ENCODE results near the gene LRR1.
"Not testable (repeated sequence)": the region's sequence is repeated elsewhere in the genome, so short reads cannot be mapped to it uniquely, and the experiment has no call there.

LRR1 gene

DNA sequence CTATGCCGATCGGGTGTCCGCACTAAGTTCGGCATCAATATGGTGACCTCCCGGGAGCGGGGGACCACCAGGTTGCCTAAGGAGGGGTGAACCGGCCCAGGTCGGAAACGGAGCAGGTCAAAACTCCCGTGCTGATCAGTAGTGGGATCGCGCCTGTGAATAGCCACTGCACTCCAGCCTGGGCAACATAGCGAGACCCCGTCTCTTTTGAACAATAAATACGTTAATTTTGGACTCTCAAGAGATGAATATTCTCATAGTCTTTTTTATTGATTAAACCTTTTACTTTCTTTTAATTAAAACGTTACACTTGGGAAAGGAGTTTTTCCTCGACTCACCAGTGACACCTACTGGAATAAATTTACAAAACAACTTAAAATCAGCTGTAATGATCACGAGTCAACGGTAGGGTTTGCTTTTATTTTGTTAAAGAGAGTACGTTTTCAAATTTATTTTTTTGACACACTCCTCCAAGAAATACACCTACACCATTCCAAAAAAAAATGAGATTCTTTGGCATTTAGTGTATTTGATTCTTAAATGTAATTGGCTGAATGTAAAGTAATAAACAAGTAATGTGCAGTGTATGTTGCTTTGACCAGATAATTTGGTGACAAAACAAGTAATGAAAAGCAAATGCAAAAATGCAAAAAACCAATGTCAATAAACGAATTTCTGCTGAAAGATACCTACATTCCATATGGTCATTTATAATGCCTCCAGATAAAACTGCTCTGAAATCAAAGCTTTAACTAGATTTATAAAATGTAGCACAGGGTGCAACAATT, 11.9 kb upstream of the LRR1 start:
- peak; percentile 31 for DNase-seq

DNA sequence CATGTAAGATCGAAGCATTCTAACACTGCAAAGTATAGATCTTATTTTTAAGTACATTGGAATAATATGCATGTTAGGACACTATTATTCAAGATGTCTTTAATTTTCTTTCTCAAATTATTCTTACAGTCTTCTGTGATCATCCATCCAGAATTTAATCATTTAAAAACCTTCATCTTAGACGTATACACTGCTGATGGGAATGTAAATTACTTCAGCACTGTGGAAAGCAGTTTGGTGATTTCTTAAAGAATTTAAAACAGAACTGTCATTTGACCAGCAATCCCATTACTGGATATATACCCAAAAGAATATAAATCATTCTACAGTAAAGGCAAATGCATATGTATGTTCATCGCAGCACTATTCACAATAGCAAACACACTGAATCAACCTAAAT, 9.4 kb upstream of the LRR1 start:
- DNase-seq, result no peak

DNA sequence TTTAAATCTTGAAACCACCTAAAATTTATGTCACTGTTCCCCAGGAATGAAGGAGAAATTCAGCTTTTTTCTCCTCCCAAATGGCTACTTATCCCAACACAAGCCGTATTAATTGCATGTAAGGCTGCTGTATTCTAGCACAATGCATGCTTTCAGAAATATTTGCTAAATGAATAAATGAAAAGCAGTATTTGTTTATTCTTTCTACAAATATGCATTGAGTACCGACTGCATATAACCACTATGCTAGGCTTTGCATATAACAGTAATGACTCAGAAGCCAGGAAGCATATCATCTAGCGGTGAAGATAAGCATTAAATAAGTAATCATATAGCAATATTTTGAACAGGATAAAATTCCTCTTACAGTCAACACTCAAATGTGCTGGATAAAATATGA, 5.7 kb upstream of the LRR1 start:
- no peak for DNase-seq

DNA sequence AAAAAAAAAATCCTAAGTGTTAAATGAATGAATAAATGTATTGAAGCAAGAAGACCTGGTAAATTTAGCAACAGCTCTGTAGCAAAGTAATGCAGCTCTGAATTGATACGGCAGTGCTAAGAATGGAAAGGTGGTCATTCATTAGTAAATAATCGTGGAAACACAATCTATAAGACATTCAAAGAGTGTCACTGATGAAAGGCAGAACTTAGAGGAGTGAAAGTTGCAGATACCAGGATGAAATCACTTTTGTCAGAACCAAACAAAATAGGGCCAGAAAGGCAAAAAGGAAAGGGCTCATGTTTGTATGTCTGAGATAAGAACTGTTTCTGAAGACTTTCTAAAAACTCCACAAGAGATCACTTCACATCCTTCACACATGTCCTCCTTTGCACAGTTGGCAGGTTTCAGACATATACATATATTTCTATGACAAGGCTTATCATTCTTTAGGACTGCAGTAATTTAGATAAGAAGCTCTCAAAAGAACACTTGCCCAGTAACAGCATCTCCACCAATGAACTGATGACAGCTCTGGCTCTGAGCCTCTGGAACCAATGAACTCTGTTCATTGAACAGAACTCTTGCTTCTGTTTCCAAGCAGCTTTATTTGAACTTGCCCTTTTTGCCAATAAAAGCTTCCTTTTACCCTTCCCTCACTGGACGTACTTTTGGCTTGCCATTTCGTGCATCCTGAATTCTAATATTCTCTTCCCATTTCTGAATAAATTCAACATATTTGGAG, 4.2 kb upstream of the LRR1 start:
- DNase-seq, result no peak

DNA sequence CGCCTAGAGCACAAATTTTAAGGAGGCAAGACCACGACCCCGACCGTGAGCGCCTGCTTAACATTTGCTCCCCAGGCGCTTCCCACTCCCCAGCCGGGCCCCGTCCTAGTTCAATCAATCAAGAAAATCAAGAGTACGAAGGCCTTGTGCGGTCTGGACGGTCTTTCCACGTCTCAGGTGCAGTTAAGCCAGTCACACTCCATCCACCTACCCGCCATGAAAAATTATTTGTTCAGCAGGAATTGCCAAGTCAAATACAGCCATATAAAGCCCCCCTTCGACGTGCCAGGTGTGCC, 603 bp upstream of the LRR1 start:
- no peak for DNase-seq

DNA sequence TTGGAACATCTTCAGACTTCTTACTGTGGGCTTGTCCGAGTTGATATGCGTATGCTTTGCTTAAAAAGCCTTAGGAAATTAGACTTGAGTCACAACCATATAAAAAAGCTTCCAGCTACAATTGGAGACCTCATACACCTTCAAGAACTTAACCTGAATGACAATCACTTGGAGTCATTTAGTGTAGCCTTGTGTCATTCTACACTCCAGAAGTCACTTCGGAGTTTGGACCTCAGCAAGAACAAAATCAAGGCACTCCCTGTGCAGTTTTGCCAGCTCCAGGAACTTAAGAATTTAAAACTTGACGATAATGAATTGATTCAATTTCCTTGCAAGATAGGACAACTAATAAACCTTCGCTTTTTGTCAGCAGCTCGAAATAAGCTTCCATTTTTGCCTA, 8.8 kb downstream of the LRR1 start:
- no peak for DNase-seq

DNA sequence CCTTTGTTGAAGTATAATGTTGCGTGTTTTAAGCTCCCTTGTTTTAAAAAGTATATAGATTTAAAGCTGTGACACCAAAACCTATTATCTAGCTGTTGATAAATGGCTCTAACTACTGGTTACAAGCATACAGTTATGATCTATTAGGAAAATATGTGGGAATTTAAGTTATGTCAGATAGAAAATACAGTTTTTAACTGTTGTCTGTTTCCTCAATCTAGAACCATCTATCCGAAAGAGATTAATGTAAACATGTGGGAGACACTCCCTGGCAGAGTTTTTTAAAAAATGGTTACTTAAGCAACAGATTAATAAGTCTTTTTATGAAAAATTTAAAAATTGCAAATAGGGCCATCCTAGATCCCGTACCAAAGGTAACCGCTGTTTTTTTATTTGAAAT, 13.5 kb downstream of the LRR1 start:
- no peak for DNase-seq

DNA sequence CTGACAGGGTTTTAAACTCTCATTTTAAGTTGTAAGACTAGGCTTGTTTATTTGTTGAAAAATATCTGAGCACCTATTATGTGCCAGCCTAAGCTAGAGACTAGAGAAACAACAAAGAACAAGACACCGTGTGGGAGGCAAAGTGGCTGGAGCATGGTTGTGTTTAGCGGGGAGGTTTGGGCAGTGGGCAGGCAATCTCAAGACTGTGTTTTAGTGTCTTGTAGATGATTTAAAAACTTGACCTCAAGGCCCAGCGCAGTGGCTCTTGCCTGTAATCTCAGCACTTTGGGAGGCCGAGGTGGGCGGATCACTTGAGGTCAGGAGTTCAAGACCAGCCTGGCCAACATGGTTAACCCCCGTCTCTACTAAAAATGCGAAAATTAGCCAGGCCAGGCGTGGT, 13.9 kb downstream of the LRR1 start:
- DNase-seq, result no peak

DNA sequence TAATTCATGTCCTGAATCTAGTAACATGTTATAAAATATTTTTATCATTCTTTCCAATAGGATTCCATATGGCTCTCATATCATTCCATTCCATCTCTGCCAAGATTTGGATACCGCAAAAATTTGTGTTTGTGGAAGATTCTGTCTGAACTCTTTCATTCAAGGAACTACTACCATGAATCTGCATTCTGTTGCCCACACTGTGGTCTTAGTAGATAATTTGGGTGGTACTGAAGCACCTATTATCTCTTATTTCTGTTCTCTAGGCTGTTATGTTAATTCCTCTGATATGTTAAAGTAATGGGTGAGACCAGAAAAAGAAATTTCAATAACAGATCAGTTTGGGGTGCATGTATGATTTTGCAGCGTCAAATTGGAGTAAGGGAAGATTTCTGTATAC, 15.5 kb downstream of the LRR1 start:
- DNase-seq, result no peak

DNA sequence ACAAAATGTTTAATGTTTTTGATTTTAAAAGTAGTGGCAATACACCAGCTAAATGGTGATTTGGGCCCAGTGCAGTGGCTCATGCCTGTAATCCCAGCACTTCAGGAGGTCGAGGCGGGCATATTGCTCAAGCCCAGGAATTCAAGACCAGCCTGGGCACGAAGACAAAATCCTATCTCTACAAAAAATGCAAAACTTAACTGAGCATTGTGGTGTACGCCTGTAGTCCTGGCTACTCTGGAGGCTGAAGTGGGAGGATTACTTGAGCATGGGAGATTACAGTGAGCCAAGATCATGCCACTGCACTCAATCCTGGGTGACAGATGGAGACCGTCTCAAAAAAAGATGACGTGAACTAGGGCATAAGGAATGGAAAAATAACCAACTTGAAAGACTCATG, 17.0 kb downstream of the LRR1 start:
- DNase-seq, result no peak

DNA sequence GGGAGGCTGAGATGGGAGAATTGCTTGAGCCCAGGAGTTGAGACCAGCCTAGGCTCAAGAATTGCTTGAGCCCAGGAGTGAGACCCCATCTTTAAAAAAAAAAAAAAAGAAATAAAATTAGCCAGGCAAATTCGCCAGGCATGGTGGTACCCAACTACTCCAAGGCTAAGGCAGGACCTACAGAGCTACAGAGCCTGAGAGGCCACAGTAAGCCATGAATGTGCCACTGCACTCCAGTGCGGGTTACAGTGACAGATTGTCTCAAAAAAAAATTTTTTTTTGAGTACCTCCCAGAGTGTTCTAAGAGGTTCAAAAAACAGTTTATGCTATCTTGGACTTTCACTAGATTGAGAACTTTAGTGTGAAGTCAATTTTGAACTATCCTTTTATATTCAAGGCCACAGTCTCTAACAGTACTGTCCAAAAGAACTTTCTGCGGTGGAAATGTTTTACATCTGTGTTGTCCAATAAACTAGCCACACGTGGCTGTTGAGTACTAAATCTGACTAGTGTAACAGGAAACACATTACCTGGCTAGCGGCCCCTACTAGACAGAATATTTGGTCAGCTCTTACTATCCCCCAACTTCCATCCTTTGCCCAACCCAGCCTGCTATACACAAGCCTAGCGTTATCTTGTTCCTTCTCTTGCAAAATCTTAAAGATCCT, 19.2 kb downstream of the LRR1 start:
- DNase-seq, result no peak

DNA sequence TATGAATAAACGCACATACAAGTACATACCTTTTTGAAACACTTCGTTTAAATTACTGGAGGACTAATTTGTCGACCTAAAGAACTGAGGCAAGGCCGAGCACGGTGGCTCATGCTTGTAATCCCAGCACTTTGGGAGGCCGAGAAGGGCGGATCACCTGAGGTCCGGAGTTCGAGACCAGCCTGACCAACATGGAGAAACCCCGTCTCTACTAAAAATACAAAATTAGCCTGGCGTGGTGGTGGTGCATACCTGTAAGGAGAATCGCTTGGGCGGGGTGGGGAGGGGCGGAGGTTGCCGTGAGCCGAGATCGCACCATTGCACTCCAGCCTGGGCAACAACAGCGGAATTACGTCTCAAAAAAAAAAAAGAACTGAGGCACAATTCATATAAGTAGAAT, 20.5 kb downstream of the LRR1 start:
- DNase-seq, result not testable (repeated sequence)

DNA sequence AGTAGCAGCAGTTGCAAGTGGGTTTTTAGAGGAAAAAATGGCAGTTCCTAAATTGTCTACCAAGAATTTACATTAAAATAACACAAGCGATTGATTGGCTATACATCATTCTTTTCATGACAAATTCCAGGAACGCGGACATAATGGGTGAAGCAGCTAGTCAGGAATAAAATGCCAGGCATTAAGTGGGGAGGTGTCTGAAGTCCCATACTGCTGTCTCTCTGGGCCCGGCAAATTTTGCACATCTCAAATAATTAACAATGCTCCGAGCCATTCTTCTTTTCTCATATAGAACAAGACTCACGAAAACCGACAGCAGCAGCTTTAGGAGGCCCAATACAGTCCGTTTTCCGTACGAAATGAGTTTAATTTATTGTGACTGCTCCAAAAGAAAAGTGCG, 21.0 kb downstream of the LRR1 start:
- no peak for DNase-seq

DNA sequence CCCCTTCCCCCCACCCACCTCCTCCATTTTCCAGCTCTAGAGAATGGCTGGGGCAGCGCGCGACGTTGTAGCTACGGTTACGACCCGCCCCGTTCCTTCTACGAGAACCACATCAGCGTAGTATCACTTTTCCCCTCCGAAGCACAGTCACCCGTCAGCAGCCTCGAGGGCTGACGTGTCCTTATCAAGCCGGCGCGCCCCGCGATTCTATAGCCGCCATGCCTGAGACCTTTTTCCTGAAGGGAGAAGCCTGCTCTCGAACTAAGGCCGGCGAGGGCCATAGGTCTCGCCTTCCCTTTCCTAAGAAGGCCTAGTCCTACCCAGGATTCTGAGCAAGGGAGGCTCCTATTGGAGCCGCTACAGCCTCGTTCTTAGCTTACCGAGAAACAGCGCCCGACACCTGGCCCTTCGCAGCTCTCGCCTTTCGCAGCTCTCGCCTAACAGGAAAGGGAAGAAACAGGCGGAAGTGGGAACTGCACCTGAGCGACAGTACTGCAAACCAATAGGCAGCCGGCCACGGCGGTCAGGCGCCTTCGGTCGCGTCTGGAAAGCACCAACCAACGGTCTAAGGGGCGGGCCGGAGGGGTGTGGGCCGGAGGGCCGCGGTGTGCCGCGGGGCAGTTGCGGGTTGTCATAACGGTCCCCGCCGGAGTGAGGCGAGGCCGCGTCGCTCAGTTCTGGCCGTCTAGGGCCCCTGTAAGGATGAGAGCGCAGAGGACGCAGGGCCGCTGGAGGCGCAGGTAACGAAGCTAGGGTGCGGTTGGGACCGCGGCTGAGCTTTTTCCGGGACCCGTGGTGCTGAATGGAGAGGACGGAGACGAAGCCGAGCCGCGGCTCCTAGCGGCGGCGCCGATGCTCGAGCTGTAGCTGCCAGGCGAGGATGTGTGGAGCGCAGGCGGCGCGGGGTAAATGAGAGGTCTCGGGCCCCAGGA, 21.7 kb downstream of the LRR1 start, which contains the start of the genes MGAT2 and RPL36AL:
Gene MGAT2, plus strand, starts transcription at position 618 of the 932 bp plus-strand sequence. CDS start 470 bp downstream, outside the sequence.
Gene RPL36AL, minus strand, starts transcription at position 445 of the 932 bp plus-strand sequence. CDS start 1,522 bp downstream, outside the sequence.
- DNase-seq, result peak; percentile 88

DNA sequence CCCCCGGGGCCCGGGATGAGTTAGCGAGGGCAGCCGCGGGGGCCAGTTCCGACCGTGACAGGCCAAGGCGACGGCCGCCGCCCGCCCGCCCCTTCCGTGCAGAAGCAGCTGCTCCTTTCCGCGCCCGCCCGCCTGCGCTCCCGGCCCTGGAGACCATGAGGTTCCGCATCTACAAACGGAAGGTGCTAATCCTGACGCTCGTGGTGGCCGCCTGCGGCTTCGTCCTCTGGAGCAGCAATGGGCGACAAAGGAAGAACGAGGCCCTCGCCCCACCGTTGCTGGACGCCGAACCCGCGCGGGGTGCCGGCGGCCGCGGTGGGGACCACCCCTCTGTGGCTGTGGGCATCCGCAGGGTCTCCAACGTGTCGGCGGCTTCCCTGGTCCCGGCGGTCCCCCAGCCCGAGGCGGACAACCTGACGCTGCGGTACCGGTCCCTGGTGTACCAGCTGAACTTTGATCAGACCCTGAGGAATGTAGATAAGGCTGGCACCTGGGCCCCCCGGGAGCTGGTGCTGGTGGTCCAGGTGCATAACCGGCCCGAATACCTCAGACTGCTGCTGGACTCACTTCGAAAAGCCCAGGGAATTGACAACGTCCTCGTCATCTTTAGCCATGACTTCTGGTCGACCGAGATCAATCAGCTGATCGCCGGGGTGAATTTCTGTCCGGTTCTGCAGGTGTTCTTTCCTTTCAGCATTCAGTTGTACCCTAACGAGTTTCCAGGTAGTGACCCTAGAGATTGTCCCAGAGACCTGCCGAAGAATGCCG, 22.6 kb downstream of the LRR1 start:
- no peak for DNase-seq

DNA sequence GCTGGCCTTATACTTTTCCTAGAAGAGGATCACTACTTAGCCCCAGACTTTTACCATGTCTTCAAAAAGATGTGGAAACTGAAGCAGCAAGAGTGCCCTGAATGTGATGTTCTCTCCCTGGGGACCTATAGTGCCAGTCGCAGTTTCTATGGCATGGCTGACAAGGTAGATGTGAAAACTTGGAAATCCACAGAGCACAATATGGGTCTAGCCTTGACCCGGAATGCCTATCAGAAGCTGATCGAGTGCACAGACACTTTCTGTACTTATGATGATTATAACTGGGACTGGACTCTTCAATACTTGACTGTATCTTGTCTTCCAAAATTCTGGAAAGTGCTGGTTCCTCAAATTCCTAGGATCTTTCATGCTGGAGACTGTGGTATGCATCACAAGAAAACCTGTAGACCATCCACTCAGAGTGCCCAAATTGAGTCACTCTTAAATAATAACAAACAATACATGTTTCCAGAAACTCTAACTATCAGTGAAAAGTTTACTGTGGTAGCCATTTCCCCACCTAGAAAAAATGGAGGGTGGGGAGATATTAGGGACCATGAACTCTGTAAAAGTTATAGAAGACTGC, 23.4 kb downstream of the LRR1 start:
- DNase-seq, result no peak

DNA sequence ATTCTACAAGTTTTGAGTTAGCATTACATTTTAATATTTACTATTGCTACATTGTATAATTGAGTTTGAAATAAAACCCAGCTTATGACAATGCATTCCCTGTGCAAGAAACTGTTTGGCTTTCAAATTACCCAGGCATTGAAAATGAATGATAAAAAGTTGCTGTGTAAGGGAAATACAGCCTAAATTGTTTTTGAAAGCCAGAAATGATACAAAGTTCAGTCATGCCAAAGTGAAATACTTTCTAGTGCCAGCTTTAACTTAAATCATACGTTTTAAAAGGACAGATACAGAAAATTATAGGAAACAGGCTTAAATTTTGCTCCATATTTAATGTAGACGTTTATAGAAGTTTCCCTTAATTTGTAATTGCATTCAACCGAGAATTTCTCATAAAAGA, 24.6 kb downstream of the LRR1 start:
- no peak for DNase-seq

DNA sequence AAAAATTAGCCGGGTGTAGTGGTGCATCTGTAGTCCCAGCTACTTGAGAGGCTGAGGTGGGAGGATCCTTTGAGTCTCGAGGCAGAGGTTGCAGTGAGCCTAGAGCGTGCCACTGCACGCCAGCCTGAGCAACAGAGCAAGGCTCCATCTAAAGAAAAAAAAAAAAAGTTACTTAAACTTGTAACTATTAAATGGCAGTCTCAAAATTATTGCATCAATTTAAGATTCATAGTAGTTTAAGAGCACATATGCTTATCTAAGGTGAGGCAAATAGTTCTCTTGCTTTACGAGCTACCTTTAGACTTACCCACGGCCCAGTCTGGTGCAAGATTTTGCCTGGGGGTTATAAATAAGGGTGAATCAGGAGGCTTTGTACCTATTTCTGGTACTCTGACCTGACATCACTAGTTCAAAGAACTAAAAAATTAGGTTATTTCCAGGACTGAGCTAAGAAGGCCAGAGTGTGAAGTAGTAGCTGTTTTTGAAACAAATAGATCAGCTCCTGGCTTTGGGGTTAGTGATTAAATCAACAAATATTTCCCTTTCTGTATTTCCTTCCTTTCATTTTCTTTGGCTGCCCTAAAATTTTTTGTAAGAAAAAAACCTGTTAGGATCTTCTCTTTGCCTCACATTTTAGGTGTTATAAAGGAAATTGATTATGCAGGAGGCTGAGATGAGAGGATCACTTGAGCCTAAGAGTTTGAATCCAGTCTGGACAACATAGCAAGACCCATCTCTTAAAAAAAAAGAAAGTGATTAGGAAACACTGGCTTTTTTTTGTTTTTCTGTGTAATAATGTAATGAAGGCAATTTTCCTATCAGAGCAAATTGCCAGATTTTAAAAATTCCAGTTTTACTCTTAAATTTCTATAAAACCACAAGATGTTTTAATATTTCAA, 25.4 kb downstream of the LRR1 start:
- DNase-seq, result no peak

DNA sequence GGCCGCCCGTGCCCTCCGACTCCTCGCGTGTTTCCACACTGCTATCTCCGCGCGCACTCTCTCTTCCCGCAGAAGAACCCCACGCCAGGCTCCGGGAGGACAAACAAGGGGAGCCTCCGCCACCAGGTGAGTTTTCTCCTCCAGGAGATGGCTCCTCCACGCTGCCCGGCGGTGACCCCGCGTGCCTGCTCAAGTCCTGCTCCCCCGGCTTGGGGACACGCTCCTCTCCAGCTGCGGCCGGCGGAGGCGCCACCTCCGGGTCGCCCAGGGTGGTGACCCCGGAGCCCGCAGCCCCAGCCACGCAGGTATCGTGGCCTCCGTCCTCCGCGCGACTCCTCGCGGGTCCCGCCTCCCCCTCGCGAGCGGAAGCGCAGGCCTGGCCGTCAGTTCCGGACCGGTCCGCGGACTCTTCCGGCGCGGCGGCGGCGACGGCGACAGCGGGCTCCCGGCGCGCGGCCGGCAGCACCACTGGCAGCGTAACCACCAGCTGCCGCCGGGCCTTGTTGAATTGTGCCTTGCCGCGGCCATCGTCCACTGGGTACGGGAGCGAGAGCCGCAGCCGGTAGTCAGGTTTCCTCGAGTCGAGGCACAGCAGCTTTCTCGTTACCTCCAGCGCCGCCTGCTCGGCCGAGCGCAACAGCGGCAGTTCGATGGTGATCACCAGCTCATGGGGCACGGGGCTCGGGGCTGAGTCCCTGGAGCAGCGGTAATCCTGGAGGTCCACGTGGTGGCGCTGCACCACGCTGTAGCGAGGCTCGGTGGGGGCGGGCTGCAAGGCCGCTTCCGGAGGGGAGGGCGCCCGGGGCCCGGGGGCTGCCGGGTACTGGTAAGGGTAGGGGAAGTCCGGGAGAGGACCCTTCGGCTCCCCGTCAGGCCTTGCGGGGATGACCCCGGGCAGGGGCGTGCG, 35.2 kb downstream of the LRR1 start:
- DNase-seq, result peak; percentile 92

Data from activated CD4-positive, alpha-beta T cell treated with anti-CD3 and anti-CD28 coated beads for 1 hour (primary cell).